K562 (cell line): ENCODE data around the gene FH. TPM values are rescaled to one million over a fixed set of nuclear protein-coding genes. Genes with fewer than 3 reads are reported as not detected.

Source experiments
- EP300 ChIP-seq: IDR thresholded peaks from 2 replicates; pipeline ENCODE4 v1.6.1; 2012; ENCODE audit warnings: low read length, improper control_type of control experiment
- ERF ChIP-seq: fragments of 450-650 bp; formaldehyde crosslinking; IDR thresholded peaks from 2 replicates; pipeline ENCODE4 v1.4.0; 2020; ENCODE audit warnings: mild to moderate bottlenecking, mixed read lengths
- FOSL1 ChIP-seq: fragments of 200-800 bp; sonication (Bioruptor generic); conservative IDR thresholded peaks from 2 replicates; pipeline ENCODE4 v1.6.1; 2016; ENCODE audit warnings: missing genetic modification characterization, missing compliant biosample characterization
- GABPA ChIP-seq: fragments of 200-800 bp; sonication (Bioruptor generic); conservative IDR thresholded peaks from 2 replicates; pipeline ENCODE4 v1.6.1; 2016; ENCODE audit warnings: low read depth, missing genetic modification characterization, missing compliant biosample characterization
- GATA2 ChIP-seq: sonication (generic); formaldehyde crosslinking; IDR thresholded peaks from 2 replicates; pipeline ENCODE4 v1.4.0; 2020; ENCODE audit warnings: mild to moderate bottlenecking, missing genetic modification reagents
- HDGF ChIP-seq: fragments of 450-650 bp; IDR thresholded peaks from 2 replicates; pipeline ENCODE4 v1.6.1; 2016
- KDM5B ChIP-seq: fragments of 200-600 bp; sonication (generic); IDR thresholded peaks from 2 replicates; pipeline ENCODE4 v1.6.1; 2012; ENCODE audit warnings: low read depth, mild to moderate bottlenecking, moderate library complexity, low read length, control low read depth, inconsistent platforms; ENCODE audit not compliant: insufficient replicate concordance
- MBD2 ChIP-seq: sonication (generic); IDR thresholded peaks from 2 replicates; pipeline ENCODE4 v1.6.1; 2016; ENCODE audit warnings: low read depth, borderline replicate concordance
- ZNF217 ChIP-seq: sonication (generic); formaldehyde crosslinking; IDR thresholded peaks from 2 replicates; pipeline ENCODE4 v1.8.0; 2022; ENCODE audit warnings: mild to moderate bottlenecking, missing genetic modification reagents
- polyA plus RNA-seq, 8 experiments: library from polyadenylated mRNA; depleted of rRNA in 4 of 8; stranded (reverse) in 5 of 8; unstranded in 3 of 8; fragments of >200 nt; fragmentation: Nextera tagmentation in 2 of 8; fragmentation: Illumina TruSeq in 1 of 8; extraction: Ambion mirVana in 2 of 8; extraction: Trizol in 1 of 8; gene quantifications; 2 replicates each; pipeline versions ENCODE4 v1.2.1 to v1.2.3, GENCODE V29; 2011 to 2014; ENCODE audit warnings: inconsistent platforms in 1 of 8, missing spikeins in 1 of 8
- total RNA-seq, 7 experiments: library from RNA; depleted of rRNA in 6 of 7; stranded (reverse); fragments of >200 nt in 6 of 7; fragmentation: Illumina TruSeq in 2 of 7; extraction: Trizol in 2 of 7; gene quantifications; 2 replicates each; pipeline versions ENCODE4 v1.2.1 to v1.2.3, GENCODE V29; 2011 to 2021; ENCODE audit warnings: low replicate concordance in 1 of 7
- TF ChIP-seq, protein P1 (sequence below): fragments of 450-650 bp; IDR thresholded peaks from 2 replicates; pipeline ENCODE4 v1.6.1; 2018; ENCODE audit not compliant: partially characterized antibody
- TF ChIP-seq, protein P2 (sequence below): IDR thresholded peaks from 2 replicates; pipeline ENCODE4 v1.6.1; 2011; ENCODE audit warnings: borderline replicate concordance, low read depth, mild to moderate bottlenecking, moderate library complexity, low read length; ENCODE audit not compliant: insufficient read depth, poor library complexity, severe bottlenecking
- TF ChIP-seq, protein P3 (sequence below), 3 experiments: fragments of 200-800 bp in 1 of 3; sonication (Bioruptor generic) in 1 of 3; sonication (generic) in 1 of 3; formaldehyde crosslinking in 1 of 3; IDR thresholded peaks; 2 replicates each; pipeline versions ENCODE4 v1.6.1 to v1.8.0; 2016 to 2022; ENCODE audit warnings: mild to moderate bottlenecking in 2 of 3, missing compliant biosample characterization in 2 of 3, missing genetic modification characterization in 2 of 3, missing genetic modification reagents in 1 of 3
- TF ChIP-seq, protein P4 (sequence below): fragments of 150-350 bp; IDR thresholded peaks from 2 replicates; pipeline ENCODE4 v1.6.1; 2014; ENCODE audit warnings: low read depth, mild to moderate bottlenecking, low read length, borderline replicate concordance

Gene FH
- total and polyA plus RNA-seq, 9 of the 15 experiments (the other 6 are each of a cell fraction or from before 2014, with no cell fraction given) = 117 to 240 (median 211) TPM

DNA sequence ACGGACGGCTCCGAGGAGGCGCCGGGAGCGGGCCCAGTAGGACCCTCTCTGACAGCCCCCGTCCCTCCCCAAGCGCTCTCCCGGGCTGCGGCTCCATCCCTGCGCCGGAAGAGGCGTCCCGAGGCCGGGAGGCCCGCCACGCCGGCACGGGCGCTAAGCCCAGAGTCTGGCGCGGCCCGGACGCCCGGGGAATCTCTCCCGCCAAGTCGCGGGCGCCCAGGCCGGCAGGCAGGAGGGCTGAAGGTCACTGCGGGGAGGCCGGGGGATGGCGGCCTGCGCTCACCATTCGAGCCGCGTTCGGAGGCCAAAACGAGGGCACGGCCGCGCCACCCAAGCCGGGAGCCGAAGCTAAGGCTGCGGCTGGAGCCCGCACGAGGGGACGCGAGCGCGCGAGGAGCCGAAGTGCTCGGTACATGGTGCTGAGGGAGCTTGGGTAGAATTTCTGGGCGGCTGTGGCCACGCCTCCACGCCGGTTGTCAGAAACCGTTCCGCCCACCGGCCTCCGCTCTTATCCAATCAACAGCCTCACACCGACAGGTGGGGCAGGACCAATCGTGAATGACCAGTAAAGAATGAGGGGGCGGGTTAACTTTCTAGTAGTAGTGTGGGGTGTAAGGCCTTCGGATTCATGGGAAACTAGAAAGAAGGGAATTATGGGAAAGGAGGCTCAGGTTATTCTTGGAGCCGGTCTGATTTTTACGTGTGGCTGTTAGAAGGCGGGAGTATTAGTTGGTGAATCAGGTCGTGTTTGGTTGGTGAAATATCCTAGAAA is at the start of gene FH (continued):
- TF ChIP-seq, protein P1, sequence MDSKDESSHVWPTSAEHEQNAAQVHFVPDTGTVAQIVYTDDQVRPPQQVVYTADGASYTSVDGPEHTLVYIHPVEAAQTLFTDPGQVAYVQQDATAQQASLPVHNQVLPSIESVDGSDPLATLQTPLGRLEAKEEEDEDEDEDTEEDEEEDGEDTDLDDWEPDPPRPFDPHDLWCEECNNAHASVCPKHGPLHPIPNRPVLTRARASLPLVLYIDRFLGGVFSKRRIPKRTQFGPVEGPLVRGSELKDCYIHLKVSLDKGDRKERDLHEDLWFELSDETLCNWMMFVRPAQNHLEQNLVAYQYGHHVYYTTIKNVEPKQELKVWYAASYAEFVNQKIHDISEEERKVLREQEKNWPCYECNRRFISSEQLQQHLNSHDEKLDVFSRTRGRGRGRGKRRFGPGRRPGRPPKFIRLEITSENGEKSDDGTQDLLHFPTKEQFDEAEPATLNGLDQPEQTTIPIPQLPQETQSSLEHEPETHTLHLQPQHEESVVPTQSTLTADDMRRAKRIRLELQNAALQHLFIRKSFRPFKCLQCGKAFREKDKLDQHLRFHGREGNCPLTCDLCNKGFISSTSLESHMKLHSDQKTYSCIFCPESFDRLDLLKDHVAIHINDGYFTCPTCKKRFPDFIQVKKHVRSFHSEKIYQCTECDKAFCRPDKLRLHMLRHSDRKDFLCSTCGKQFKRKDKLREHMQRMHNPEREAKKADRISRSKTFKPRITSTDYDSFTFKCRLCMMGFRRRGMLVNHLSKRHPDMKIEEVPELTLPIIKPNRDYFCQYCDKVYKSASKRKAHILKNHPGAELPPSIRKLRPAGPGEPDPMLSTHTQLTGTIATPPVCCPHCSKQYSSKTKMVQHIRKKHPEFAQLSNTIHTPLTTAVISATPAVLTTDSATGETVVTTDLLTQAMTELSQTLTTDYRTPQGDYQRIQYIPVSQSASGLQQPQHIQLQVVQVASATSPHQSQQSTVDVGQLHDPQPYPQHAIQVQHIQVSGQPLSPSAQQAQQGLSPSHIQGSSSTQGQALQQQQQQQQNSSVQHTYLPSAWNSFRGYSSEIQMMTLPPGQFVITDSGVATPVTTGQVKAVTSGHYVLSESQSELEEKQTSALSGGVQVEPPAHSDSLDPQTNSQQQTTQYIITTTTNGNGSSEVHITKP = peak; percentile 55
- TF ChIP-seq ERF (CRISPR knock-in tag) (peak; percentile 55; the same call in 1 of the 2 replicates), EP300 (no peak; the same call in 1 of the 2 replicates), HDGF (no peak), FOSL1 (no peak), MBD2 (peak; percentile 86), GABPA (tag) (no peak), ZNF217 (CRISPR knock-in tag) (no peak), GATA2 (CRISPR knock-in tag) (no peak), KDM5B (peak; percentile 92)
- TF ChIP-seq, protein P2, sequence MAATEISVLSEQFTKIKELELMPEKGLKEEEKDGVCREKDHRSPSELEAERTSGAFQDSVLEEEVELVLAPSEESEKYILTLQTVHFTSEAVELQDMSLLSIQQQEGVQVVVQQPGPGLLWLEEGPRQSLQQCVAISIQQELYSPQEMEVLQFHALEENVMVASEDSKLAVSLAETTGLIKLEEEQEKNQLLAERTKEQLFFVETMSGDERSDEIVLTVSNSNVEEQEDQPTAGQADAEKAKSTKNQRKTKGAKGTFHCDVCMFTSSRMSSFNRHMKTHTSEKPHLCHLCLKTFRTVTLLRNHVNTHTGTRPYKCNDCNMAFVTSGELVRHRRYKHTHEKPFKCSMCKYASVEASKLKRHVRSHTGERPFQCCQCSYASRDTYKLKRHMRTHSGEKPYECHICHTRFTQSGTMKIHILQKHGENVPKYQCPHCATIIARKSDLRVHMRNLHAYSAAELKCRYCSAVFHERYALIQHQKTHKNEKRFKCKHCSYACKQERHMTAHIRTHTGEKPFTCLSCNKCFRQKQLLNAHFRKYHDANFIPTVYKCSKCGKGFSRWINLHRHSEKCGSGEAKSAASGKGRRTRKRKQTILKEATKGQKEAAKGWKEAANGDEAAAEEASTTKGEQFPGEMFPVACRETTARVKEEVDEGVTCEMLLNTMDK = no peak
- TF ChIP-seq, protein P3, sequence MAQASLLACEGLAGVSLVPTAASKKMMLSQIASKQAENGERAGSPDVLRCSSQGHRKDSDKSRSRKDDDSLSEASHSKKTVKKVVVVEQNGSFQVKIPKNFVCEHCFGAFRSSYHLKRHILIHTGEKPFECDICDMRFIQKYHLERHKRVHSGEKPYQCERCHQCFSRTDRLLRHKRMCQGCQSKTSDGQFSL (CRISPR knock-in tag; IDR thresholded peaks at IDR 0.05) = no peak
- TF ChIP-seq, protein P3 (tag; IDR thresholded peaks at IDR 0.05) = no peak
- TF ChIP-seq, protein P4, sequence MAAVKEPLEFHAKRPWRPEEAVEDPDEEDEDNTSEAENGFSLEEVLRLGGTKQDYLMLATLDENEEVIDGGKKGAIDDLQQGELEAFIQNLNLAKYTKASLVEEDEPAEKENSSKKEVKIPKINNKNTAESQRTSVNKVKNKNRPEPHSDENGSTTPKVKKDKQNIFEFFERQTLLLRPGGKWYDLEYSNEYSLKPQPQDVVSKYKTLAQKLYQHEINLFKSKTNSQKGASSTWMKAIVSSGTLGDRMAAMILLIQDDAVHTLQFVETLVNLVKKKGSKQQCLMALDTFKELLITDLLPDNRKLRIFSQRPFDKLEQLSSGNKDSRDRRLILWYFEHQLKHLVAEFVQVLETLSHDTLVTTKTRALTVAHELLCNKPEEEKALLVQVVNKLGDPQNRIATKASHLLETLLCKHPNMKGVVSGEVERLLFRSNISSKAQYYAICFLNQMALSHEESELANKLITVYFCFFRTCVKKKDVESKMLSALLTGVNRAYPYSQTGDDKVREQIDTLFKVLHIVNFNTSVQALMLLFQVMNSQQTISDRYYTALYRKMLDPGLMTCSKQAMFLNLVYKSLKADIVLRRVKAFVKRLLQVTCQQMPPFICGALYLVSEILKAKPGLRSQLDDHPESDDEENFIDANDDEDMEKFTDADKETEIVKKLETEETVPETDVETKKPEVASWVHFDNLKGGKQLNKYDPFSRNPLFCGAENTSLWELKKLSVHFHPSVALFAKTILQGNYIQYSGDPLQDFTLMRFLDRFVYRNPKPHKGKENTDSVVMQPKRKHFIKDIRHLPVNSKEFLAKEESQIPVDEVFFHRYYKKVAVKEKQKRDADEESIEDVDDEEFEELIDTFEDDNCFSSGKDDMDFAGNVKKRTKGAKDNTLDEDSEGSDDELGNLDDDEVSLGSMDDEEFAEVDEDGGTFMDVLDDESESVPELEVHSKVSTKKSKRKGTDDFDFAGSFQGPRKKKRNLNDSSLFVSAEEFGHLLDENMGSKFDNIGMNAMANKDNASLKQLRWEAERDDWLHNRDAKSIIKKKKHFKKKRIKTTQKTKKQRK = peak; percentile 69; the same call in 1 of the 2 replicates
